K562 (cell line): ENCODE data around the gene POLR3K. TPM values are rescaled to one million over a fixed set of nuclear protein-coding genes. Genes with fewer than 3 reads are reported as not detected.
A peak's percentile ranks its signal among the peaks of the same experiment; 100 is the strongest.

ENCODE experiments used
- BRF1 ChIP-seq: IDR thresholded peaks from 3 replicates; pipeline ENCODE4 v1.6.1; 2011; ENCODE audit warnings: borderline replicate concordance, mild to moderate bottlenecking; ENCODE audit not compliant: insufficient read length; ENCODE audit errors: extremely low read depth
- COPS2 ChIP-seq: fragments of 450-650 bp; conservative IDR thresholded peaks from 2 replicates; pipeline ENCODE4 v1.6.1; 2016; ENCODE audit warnings: mild to moderate bottlenecking, moderate library complexity
- GABPB1 ChIP-seq: sonication (generic); formaldehyde crosslinking; IDR thresholded peaks from 2 replicates; pipeline ENCODE4 v1.8.0; 2022; ENCODE audit warnings: mild to moderate bottlenecking, missing genetic modification reagents
- GATAD2B ChIP-seq: fragments of 450-650 bp; IDR thresholded peaks from 2 replicates; pipeline ENCODE4 v1.6.1; 2017; ENCODE audit warnings: mild to moderate bottlenecking, borderline replicate concordance
- HMG20B ChIP-seq: fragments of 250-450 bp; sonication (Bioruptor Pico); IDR thresholded peaks from 2 replicates; pipeline ENCODE4 v1.5.0; 2021; ENCODE audit warnings: mild to moderate bottlenecking
- MEF2A ChIP-seq: IDR thresholded peaks from 2 replicates; pipeline ENCODE4 v1.6.1; 2011; ENCODE audit warnings: low read depth, mild to moderate bottlenecking, low read length, moderate library complexity; ENCODE audit not compliant: control insufficient read depth
- NCOR1 ChIP-seq: fragments of 450-650 bp; IDR thresholded peaks from 2 replicates; pipeline ENCODE4 v1.6.1; 2016; ENCODE audit warnings: mild to moderate bottlenecking, moderate library complexity
- NELFE ChIP-seq: IDR thresholded peaks from 2 replicates; pipeline ENCODE4 v1.6.1; 2011; ENCODE audit warnings: mild to moderate bottlenecking; ENCODE audit not compliant: insufficient read depth, insufficient read length
- NR2C1 ChIP-seq, 2 experiments: fragments of 450-650 bp; IDR thresholded peaks; 2 replicates each; pipeline ENCODE4 v1.6.1; 2017; ENCODE audit warnings: mild to moderate bottlenecking in 2 of 2, antibody characterized with exemption in 1 of 2, inconsistent platforms in 1 of 2, missing compliant biosample characterization in 1 of 2, missing genetic modification characterization in 1 of 2
- RB1 ChIP-seq: fragments of 450-650 bp; IDR thresholded peaks from 2 replicates; pipeline ENCODE4 v1.6.1; 2017; ENCODE audit warnings: low read depth, mild to moderate bottlenecking
- SIRT6 ChIP-seq: IDR thresholded peaks from one replicate; pipeline ENCODE4 v1.6.1; 2012; ENCODE audit warnings: low read depth, mild to moderate bottlenecking, control low read depth, inconsistent platforms, low read length, moderate library complexity
- ZSCAN29 ChIP-seq: fragments of 450-650 bp; IDR thresholded peaks from 2 replicates; pipeline ENCODE4 v1.6.1; 2017
- polyA plus RNA-seq, 8 experiments: library from polyadenylated mRNA; depleted of rRNA in 4 of 8; stranded (reverse) in 5 of 8; unstranded in 3 of 8; fragments of >200 nt; fragmentation: Nextera tagmentation in 2 of 8; fragmentation: Illumina TruSeq in 1 of 8; extraction: Ambion mirVana in 2 of 8; extraction: Trizol in 1 of 8; gene quantifications; 2 replicates each; pipeline versions ENCODE4 v1.2.1 to v1.2.3, GENCODE V29; 2011 to 2014; ENCODE audit warnings: inconsistent platforms in 1 of 8, missing spikeins in 1 of 8
- total RNA-seq, 7 experiments: library from RNA; depleted of rRNA in 6 of 7; stranded (reverse); fragments of >200 nt in 6 of 7; fragmentation: Illumina TruSeq in 2 of 7; extraction: Trizol in 2 of 7; gene quantifications; 2 replicates each; pipeline versions ENCODE4 v1.2.1 to v1.2.3, GENCODE V29; 2011 to 2021; ENCODE audit warnings: low replicate concordance in 1 of 7
- TF ChIP-seq, protein P1 (sequence below): sonication (generic); formaldehyde crosslinking; IDR thresholded peaks from 2 replicates; pipeline ENCODE4 v1.8.1; 2022; ENCODE audit warnings: missing genetic modification reagents
- TF ChIP-seq, protein P2 (sequence below): fragments of 250-450 bp; sonication (Bioruptor Pico); IDR thresholded peaks from 2 replicates; pipeline ENCODE4 v1.8.0; 2022; ENCODE audit warnings: inconsistent platforms
- TF ChIP-seq, protein P3 (sequence below): fragments of 450-650 bp; IDR thresholded peaks from 2 replicates; pipeline ENCODE4 v1.6.1; 2016; ENCODE audit warnings: missing biosample characterization, missing genetic modification characterization
- TF ChIP-seq, protein P4 (sequence below): IDR thresholded peaks from 2 replicates; pipeline ENCODE4 v1.6.1; 2016; ENCODE audit warnings: missing genetic modification characterization, missing compliant biosample characterization
- TF ChIP-seq, protein P5 (sequence below): sonication (generic); formaldehyde crosslinking; IDR thresholded peaks from 2 replicates; pipeline ENCODE4 v1.8.1; 2022; ENCODE audit warnings: missing genetic modification reagents
- TF ChIP-seq, protein P6 (sequence below): fragments of 250-450 bp; sonication (Bioruptor Pico); IDR thresholded peaks from 2 replicates; pipeline ENCODE4 v1.4.0; 2020; ENCODE audit warnings: borderline replicate concordance

POLR3K gene
- total and polyA plus RNA-seq, 9 of the 15 experiments (the other 6 are each of a cell fraction or from before 2014, with no cell fraction given) = 42.1 to 315 (median 86.7) TPM

DNA sequence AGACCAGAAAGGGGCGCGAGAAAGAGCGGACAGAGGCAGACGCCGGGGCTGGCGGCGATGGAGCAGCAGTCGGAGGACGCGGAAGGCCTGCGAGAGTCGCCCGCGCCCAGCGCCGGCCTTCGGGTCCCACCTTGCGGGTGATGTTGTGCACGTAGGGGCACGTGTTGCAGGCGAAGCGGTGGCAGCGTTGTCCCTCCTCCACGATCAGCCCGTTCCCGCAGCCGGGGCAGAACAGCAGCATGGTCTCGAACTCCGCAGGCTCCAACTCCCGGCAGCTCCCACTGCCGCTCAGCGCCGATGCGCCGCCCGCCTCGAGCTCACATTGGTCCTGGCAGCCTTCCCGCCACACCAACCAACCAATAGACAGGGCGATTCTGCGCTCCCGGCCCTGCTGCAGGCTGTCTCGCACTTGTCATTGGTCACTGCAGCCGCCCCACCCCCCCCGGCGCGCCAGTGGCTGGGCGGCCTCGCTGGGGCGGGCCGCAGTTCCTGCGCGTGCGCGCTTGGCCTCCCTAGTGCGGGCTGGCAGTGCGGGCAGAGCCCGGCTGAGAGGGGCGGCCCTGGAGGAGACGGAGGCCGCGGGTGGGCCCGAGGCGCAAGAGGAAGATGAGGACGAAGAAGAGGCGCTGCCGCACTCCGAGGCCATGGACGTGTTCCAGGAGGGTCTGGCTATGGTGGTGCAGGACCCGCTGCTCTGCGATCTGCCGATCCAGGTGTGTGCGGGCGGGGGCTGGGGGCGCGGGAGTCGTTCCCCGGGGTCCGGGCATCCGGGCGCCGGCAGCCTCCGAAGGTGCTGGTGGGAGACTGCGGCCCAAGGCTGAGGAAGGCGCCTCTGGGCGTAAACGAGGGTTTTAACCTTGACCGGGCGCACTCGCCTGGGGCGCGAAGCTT is at the start of gene POLR3K, which contains the start of gene SNRNP25 (continued):
- TF ChIP-seq, protein P1, sequence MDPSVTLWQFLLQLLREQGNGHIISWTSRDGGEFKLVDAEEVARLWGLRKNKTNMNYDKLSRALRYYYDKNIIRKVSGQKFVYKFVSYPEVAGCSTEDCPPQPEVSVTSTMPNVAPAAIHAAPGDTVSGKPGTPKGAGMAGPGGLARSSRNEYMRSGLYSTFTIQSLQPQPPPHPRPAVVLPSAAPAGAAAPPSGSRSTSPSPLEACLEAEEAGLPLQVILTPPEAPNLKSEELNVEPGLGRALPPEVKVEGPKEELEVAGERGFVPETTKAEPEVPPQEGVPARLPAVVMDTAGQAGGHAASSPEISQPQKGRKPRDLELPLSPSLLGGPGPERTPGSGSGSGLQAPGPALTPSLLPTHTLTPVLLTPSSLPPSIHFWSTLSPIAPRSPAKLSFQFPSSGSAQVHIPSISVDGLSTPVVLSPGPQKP (CRISPR knock-in tag) = no peak
- TF ChIP-seq RB1 (no peak; the same call in 1 of the 2 replicates), ZSCAN29 (0 out of 2 replicates have a peak, but pooled peaks have one; percentile 6), SIRT6 (no peak), NELFE (no peak), MEF2A (no peak), HMG20B (CRISPR knock-in tag) (no peak), NCOR1 (no peak), BRF1 (no peak), GABPB1 (CRISPR knock-in tag) (peak; percentile 57), NR2C1 (IDR thresholded peaks at IDR 0.05) (no peak), NR2C1 (tag; IDR thresholded peaks at IDR 0.05) (no peak), GATAD2B (no peak), COPS2 (no peak)
- TF ChIP-seq, protein P2, sequence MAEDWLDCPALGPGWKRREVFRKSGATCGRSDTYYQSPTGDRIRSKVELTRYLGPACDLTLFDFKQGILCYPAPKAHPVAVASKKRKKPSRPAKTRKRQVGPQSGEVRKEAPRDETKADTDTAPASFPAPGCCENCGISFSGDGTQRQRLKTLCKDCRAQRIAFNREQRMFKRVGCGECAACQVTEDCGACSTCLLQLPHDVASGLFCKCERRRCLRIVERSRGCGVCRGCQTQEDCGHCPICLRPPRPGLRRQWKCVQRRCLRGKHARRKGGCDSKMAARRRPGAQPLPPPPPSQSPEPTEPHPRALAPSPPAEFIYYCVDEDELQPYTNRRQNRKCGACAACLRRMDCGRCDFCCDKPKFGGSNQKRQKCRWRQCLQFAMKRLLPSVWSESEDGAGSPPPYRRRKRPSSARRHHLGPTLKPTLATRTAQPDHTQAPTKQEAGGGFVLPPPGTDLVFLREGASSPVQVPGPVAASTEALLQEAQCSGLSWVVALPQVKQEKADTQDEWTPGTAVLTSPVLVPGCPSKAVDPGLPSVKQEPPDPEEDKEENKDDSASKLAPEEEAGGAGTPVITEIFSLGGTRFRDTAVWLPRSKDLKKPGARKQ (CRISPR knock-in tag) = no peak
- TF ChIP-seq, protein P3, sequence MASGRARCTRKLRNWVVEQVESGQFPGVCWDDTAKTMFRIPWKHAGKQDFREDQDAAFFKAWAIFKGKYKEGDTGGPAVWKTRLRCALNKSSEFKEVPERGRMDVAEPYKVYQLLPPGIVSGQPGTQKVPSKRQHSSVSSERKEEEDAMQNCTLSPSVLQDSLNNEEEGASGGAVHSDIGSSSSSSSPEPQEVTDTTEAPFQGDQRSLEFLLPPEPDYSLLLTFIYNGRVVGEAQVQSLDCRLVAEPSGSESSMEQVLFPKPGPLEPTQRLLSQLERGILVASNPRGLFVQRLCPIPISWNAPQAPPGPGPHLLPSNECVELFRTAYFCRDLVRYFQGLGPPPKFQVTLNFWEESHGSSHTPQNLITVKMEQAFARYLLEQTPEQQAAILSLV = no peak
- TF ChIP-seq, protein P4, sequence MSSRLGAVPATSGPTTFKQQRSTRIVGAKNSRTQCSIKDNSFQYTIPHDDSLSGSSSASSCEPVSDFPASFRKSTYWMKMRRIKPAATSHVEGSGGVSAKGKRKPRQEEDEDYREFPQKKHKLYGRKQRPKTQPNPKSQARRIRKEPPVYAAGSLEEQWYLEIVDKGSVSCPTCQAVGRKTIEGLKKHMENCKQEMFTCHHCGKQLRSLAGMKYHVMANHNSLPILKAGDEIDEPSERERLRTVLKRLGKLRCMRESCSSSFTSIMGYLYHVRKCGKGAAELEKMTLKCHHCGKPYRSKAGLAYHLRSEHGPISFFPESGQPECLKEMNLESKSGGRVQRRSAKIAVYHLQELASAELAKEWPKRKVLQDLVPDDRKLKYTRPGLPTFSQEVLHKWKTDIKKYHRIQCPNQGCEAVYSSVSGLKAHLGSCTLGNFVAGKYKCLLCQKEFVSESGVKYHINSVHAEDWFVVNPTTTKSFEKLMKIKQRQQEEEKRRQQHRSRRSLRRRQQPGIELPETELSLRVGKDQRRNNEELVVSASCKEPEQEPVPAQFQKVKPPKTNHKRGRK = no peak
- TF ChIP-seq, protein P5, sequence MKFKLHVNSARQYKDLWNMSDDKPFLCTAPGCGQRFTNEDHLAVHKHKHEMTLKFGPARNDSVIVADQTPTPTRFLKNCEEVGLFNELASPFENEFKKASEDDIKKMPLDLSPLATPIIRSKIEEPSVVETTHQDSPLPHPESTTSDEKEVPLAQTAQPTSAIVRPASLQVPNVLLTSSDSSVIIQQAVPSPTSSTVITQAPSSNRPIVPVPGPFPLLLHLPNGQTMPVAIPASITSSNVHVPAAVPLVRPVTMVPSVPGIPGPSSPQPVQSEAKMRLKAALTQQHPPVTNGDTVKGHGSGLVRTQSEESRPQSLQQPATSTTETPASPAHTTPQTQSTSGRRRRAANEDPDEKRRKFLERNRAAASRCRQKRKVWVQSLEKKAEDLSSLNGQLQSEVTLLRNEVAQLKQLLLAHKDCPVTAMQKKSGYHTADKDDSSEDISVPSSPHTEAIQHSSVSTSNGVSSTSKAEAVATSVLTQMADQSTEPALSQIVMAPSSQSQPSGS (CRISPR knock-in tag) = 0 out of 2 replicates have a peak, but pooled peaks have one; percentile 20
- TF ChIP-seq, protein P6, sequence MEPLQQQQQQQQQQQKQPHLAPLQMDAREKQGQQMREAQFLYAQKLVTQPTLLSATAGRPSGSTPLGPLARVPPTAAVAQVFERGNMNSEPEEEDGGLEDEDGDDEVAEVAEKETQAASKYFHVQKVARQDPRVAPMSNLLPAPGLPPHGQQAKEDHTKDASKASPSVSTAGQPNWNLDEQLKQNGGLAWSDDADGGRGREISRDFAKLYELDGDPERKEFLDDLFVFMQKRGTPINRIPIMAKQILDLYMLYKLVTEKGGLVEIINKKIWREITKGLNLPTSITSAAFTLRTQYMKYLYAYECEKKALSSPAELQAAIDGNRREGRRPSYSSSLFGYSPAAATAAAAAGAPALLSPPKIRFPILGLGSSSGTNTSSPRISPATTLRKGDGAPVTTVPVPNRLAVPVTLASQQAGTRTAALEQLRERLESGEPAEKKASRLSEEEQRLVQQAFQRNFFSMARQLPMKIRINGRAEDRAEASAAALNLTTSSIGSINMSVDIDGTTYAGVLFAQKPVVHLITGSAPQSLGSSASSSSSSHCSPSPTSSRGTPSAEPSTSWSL = no peak
